Thyroid gland (tissue), 4 donors: ENCODE data around the gene ZNF692. TPM values are rescaled to one million over a fixed set of nuclear protein-coding genes. Genes with fewer than 3 reads are reported as not detected.

Experiments
- DNase-seq, 2 donors: peaks; one replicate each; pipeline ENCODE4 v3.0.0-alpha.2; 2019
- H3K27ac ChIP-seq, 3 donors: fragments of 200-600 bp; sonication (generic); 1 replicate in 2 of 3; 2 replicates in 1 of 3; pipeline ENCODE4 v1.5.1; 2016 to 2019; ENCODE audit warnings: mild to moderate bottlenecking in 1 of 3, moderate library complexity in 1 of 3
- H3K27me3 ChIP-seq: fragments of 200-600 bp; sonication (generic); one replicate; pipeline ENCODE4 v1.5.1; 2019
- H3K36me3 ChIP-seq, 2 donors: fragments of 200-600 bp; sonication (generic); one replicate each; pipeline ENCODE4 v1.5.1; 2016 to 2019
- H3K4me1 ChIP-seq, 2 donors: fragments of 200-600 bp; sonication (generic); one replicate each; pipeline ENCODE4 v1.5.1; 2017 to 2019
- H3K4me3 ChIP-seq, 3 donors: fragments of 200-600 bp; sonication (generic); replicated peaks in 1 of 3; 1 replicate in 2 of 3; 2 replicates in 1 of 3; pipeline ENCODE4 v1.5.1; 2016; ENCODE audit warnings: mild to moderate bottlenecking in 1 of 3
- H3K9me3 ChIP-seq: fragments of 200-600 bp; sonication (generic); one replicate; pipeline ENCODE4 v1.5.1; 2017
- POLR2A ChIP-seq, 2 donors: fragments of 450-650 bp; IDR thresholded peaks; one replicate each; pipeline ENCODE4 v1.6.1; 2017; ENCODE audit warnings: antibody characterized with exemption in 2 of 2, mild to moderate bottlenecking in 2 of 2, moderate library complexity in 1 of 2
- WGBS, 2 donors: methylation state at CpG; one replicate each; pipeline ENCODE4 v1.1.5; 2017; 5-methylcytosine and 5-hydroxymethylcytosine counted together
- intact Hi-C: fragments of 100-400 bp; cut with DNase I; formaldehyde crosslinking; loops from one replicate; pipeline ENCODE4 v1.15.1; 2023
- total RNA-seq, 4 donors: library from RNA; depleted of rRNA; stranded (reverse); fragments of >200 nt; gene quantifications; one replicate each; pipeline ENCODE4 v1.2.3, GENCODE V29; 2016
- TF ChIP-seq, protein P1 (sequence below), 6 experiments: fragments of 200-600 bp in 3 of 6; fragments of 450-650 bp in 3 of 6; sonication (generic) in 3 of 6; IDR thresholded peaks; one replicate each; pipeline ENCODE4 v1.5.1; 2016 to 2019; ENCODE audit warnings: antibody characterized with exemption in 6 of 6, mild to moderate bottlenecking in 2 of 6, inconsistent platforms in 1 of 6, moderate library complexity in 1 of 6

ZNF692 gene
- total RNA-seq, 4 donors from 2014 or later: 17.2 to 59.7 (median 34.1) TPM

DNA sequence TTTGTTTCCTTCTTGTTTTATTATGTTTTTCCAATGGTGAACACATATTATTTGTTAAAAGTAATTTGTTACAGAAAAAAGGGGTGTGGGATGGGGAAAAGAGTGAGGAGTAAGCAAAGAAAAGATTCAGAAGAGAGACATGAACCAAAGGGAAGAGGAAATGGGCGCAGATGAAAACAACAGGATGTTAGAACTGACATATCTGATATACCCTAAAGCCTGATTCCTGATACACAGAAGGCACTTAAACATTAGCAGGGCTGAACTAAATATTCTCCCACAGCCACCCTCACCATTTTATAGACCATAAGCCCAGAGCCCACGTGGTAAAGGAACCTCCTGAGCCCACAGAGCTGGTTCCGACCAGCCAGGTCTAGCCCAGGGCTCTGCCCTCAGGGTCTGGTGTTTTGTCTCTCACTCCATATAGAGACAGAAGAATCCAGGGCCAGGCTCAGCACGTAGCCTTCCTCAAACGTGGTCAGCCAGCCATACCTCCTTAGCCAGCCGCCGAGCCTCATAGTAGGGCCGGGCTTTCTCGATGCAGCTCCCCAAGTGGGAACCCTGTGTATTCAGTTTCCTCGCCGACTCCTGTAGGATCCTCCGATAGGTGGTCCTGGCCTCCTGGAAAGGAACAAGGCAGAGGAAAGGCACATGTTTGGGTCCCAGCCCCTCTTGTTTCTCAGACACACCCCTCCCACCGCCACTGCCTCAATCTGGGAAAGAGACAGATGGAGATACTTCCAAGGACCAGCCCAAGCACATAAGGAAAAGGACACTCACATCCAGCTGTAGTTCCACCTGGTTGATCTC, 42.6 kb downstream of the ZNF692 start:
- peaks cover 5 to 9% of the 10 kb centered on the region in 2 donors for H3K4me1 ChIP-seq
- WGBS, 2 donors: 89 to 95% methylated on average over 12 to 13 of the region's 13 CpGs
- no peaks in the 10 kb centered on the region for H3K27me3 ChIP-seq
- DNase-seq: no peak
- H3K36me3 ChIP-seq: peaks cover 45 to 52% of the 10 kb centered on the region in 2 donors
- TF ChIP-seq POLR2A (IDR thresholded peaks at IDR 0.05): no peak
- no peak overlapping the region for H3K4me3 ChIP-seq
- H3K9me3 ChIP-seq: no peaks in the 10 kb centered on the region
- no peak overlapping the region for H3K27ac ChIP-seq
- intact Hi-C loops: no loop called here

DNA sequence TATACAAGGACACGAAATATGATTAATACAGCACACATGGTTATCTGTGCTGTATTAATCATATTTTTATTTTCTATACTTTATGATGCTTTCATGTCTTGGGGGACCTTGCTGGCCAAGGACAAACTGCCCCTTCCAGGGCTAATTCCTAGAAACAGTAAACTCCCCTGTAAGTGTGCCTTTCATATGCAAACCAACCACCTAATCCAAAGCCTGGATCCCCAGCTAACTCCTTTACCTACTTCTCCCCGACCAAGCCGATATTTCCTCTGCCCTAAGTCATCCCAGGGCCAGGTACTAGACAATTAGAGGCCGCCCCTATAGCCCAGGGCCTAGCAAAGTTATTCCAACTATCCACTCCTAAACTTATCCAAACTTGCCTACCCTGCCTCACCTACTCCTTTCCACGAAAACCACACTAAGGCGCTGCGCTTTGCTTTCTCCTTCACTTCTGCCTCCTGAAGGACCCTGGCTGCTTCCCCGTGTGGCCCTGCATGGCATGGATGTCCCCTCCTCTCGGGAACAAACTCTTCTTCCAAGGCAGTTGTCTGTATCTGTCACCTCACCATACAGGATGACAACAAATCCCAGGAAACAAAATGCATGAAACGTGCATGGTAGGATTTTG, 43.4 kb downstream of the ZNF692 start:
- no peaks in the 10 kb centered on the region for H3K27me3 ChIP-seq
- no peak overlapping the region for H3K27ac ChIP-seq
- intact Hi-C loops: no loop called here
- peaks cover 5 to 10% of the 10 kb centered on the region in 2 donors for H3K4me1 ChIP-seq
- TF ChIP-seq, protein P1, sequence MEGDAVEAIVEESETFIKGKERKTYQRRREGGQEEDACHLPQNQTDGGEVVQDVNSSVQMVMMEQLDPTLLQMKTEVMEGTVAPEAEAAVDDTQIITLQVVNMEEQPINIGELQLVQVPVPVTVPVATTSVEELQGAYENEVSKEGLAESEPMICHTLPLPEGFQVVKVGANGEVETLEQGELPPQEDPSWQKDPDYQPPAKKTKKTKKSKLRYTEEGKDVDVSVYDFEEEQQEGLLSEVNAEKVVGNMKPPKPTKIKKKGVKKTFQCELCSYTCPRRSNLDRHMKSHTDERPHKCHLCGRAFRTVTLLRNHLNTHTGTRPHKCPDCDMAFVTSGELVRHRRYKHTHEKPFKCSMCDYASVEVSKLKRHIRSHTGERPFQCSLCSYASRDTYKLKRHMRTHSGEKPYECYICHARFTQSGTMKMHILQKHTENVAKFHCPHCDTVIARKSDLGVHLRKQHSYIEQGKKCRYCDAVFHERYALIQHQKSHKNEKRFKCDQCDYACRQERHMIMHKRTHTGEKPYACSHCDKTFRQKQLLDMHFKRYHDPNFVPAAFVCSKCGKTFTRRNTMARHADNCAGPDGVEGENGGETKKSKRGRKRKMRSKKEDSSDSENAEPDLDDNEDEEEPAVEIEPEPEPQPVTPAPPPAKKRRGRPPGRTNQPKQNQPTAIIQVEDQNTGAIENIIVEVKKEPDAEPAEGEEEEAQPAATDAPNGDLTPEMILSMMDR (IDR thresholded peaks at IDR 0.05): no peak
- no peak for TF ChIP-seq POLR2A (IDR thresholded peaks at IDR 0.05)
- WGBS, 2 donors: 93% methylated on average over 10 of the region's 10 CpGs
- peaks cover 45 to 52% of the 10 kb centered on the region in 2 donors for H3K36me3 ChIP-seq
- H3K4me3 ChIP-seq: no peak overlapping the region
- H3K9me3 ChIP-seq: no peaks in the 10 kb centered on the region
- no peak for DNase-seq

DNA sequence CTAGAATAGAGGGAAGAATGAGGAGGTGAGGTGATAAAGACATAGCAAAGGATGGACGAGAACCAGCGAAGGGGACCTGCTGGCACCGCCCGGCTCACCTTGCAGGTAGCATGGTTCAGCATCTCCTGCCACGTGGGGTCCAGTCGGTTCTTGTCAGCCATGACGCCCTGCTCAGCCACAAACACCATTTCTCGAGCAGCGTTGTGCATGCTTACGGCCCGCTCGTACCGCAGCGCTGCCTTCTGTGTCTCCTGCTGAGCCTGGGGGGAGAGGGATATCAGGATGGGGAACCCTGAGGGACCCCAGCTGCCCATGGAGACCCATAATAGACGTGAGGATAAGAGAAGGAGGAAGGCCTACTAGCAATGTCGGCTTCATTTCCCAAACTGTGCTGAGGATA, 44.5 kb downstream of the ZNF692 start:
- Histone ChIP-seq H3K36me3 (peaks cover 45 to 47% of the 10 kb centered on the region in 2 donors), H3K9me3 (no peaks in the 10 kb centered on the region), H3K27ac (no peak overlapping the region), H3K4me3 (no peak overlapping the region), H3K4me1 (peaks cover 5 to 11% of the 10 kb centered on the region in 2 donors), H3K27me3 (no peaks in the 10 kb centered on the region)
- 94% methylated on average over 16 of the region's 16 CpGs for WGBS, 2 donors
- TF ChIP-seq, protein P1 (IDR thresholded peaks at IDR 0.05): no peak
- no peak for TF ChIP-seq POLR2A (IDR thresholded peaks at IDR 0.05)
- intact Hi-C loops: no loop called here
- DNase-seq: no peak

DNA sequence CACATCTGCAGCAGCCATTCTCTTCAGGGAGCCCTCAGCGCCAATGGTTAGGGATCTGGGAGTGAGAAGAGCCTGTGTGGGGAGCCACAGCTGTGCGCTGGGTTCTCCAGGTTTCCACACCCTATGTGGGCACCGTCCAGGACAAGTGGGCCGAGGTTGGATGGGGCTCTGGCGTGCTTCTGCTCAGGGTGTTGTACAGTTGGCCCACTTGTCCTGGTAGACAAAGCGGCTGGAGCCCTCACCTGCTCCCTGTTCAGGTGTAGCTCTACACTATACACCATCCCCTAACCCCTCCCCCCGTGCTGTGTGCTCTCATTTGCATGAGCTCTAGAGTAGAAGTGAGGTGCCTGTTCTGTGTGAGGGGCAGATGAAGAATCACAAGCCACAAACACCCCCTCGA, 45.3 kb downstream of the ZNF692 start:
- Histone ChIP-seq H3K4me3 (no peak overlapping the region), H3K27ac (no peak overlapping the region), H3K27me3 (no peaks in the 10 kb centered on the region), H3K4me1 (peaks cover 0 to 7% of the 10 kb centered on the region in 2 donors), H3K36me3 (peaks cover 45 to 47% of the 10 kb centered on the region in 2 donors), H3K9me3 (no peaks in the 10 kb centered on the region)
- TF ChIP-seq POLR2A (IDR thresholded peaks at IDR 0.05): no peak
- TF ChIP-seq, protein P1 (IDR thresholded peaks at IDR 0.05): no peak
- DNase-seq: no peak
- intact Hi-C loops: no loop called here
- 98 to 100% methylated on average over 6 to 8 of the region's 8 CpGs for WGBS, 2 donors

DNA sequence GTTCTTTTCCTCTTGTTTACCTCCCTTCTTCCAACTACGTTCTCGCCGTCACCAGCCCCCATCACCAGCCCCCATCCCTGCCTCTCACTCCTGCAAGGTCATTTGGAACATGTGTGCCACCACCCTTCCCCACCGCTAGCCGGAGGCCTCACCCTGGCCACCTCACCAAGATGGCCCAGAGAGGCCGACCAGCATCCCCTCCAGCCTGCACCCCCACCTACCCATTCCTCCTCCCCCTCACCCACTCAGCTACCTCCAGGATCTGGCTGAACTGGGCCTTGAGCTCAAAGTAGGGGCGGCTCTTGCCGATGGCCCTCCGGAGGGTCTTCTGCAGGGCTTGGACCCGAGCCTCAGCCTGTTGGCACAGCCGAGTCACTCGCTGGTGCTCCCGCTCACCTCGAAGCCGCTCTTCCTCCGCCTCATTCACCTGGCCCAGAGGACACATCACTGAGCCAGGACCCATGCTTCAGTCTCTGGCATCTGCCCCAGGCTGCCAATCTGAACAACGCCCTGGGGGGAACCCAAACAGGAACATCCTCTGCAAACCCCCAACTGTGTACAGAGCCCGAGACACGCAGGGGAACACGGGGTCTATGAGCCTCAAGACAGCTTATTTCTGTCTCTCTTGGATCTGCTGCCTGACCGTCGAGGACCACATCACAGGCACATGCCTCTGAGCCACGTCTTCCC, 46.0 kb downstream of the ZNF692 start:
- 97% methylated on average over 23 of the region's 23 CpGs for WGBS, 2 donors
- intact Hi-C loops: no loop called here
- no peaks in the 10 kb centered on the region for H3K9me3 ChIP-seq
- no peak overlapping the region for H3K27ac ChIP-seq
- peaks cover 45 to 47% of the 10 kb centered on the region in 2 donors for H3K36me3 ChIP-seq
- H3K4me3 ChIP-seq: no peak overlapping the region
- TF ChIP-seq, protein P1 (IDR thresholded peaks at IDR 0.05): no peak
- no peak for TF ChIP-seq POLR2A (IDR thresholded peaks at IDR 0.05)
- H3K27me3 ChIP-seq: no peaks in the 10 kb centered on the region
- no peak for DNase-seq
- H3K4me1 ChIP-seq: peaks cover 0 to 6% of the 10 kb centered on the region in 2 donors
